Measurements from ENCODE around the gene RAET1L.

RAET1L gene, protein sequence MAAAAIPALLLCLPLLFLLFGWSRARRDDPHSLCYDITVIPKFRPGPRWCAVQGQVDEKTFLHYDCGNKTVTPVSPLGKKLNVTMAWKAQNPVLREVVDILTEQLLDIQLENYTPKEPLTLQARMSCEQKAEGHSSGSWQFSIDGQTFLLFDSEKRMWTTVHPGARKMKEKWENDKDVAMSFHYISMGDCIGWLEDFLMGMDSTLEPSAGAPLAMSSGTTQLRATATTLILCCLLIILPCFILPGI

DNA sequence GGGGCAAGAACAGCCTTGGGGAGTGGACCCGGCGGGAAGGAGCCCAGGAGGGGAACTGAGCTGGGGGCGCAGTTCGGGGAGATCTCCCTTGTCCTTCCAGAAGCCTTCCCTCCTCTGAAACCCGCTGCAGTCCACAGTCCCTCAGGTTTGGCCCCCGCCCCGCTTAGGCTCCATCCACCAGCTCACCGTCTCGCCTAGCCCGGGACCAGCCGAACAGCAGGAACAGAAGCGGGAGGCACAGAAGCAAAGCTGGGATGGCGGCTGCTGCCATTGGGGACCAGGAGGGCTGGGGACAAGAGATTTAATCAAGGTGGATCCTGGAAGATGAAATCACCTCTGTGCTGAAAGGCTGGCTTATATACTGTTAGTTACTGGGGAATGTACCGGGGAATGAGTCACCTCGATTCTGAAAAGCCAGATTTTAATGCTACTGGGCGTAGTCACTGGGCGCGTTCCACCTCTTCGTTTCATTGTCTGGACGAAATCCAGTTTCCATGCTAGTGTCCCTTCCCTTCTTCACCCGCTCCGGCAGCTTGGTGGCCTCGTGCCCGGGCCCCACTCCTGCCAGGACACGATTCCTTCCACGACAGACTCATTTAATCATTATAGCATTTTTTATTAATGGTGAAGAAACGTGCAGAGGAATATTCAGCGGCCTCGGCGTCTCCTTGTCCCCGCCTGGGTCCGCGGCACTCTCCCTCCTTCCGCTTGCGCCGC lies at the start of gene RAET1L:
Gene RAET1L, minus strand, starts transcription at position 332 of the 717 bp plus-strand sequence. Its CDS starts 61 bp downstream, at position 271.
- in situ Hi-C loops (cut with MboI; ENCODE audit: low sequenced_read_pairs) = no loop called here

DNA sequence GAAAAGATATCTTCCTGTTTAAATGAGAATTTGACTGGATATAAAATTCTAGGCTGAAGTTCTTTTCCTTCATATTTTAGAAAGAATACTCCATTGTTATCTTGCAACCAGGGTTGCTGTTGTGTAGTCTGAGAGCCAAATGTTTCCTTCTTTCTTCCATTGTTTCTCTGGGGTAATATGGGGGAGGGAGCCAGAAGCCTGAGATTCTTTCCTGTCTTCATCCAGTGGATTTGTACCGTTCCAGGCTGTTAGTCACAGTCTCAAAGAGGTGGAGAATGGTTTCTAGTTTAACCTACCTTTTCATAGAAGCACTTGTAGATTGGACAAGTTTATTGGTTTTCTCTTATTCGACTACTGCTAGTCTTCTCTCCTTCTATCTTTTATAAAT lies 49.7 kb upstream of the RAET1L start:
- in situ Hi-C loops (cut with MboI; ENCODE audit: low sequenced_read_pairs) = loop anchor here (5.0 kb wide), 1 partner anchor 262 kb away; no protein-coding TSS in a partner anchor

DNA sequence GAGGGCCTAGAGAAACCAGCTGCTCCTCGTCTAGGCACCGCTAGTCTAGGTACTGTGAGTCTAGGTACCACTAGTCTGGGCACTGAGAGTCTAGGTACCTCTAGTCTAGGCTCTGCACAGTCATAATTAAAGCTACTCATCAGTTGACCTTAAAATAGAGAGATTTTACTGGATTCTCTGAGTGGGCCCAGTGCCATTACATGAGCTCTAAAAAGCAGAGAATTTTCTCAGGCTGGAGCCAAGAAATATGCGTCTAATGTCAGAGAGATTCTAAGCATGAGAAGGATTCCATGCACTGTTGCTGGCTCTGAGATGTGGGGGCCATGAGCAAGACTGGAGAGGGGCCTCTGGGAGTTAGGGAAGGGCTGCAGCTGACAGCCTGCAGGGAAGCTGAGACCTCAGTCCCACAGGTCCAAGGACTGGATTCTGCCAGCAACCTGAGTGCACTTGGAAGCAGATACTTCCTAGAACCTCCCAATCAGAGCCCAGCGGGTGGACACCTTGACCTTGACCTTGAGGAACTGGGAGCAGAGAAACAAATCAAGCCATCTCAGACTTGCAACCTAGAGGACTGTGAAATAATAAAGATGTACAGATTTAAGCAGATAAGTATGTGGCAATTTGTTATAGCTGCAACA lies 49.2 kb upstream of the RAET1L start:
- in situ Hi-C loops (cut with MboI; ENCODE audit: low sequenced_read_pairs) = loop anchor here (5.0 to 25.0 kb wide), 2 partner anchors 263 to 738 kb away; no protein-coding TSS in a partner anchor

DNA sequence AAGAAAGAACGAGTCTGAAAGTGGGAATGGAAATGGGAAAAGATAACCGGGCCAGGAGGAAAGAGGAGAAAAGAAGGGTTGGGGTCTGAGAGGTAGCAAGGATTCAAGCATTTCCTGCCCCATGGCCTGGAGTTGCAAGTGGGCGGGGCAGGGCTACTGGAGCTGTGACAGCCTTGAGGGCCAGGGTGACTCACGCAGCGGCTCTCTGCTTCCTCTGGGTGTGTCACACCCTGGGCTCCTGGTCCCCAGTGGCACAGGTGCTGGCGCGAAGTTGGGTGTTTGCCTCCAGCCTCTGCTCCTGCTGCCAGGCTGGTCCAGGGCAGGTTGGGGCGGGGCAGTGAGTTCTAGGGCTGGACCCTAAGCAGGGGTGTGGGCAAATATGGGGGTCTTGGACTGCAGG lies 46.9 kb upstream of the RAET1L start:
- in situ Hi-C loops (cut with MboI; ENCODE audit: low sequenced_read_pairs) = loop anchor here (25.0 kb wide), 1 partner anchor 740 kb away; no protein-coding TSS in a partner anchor

DNA sequence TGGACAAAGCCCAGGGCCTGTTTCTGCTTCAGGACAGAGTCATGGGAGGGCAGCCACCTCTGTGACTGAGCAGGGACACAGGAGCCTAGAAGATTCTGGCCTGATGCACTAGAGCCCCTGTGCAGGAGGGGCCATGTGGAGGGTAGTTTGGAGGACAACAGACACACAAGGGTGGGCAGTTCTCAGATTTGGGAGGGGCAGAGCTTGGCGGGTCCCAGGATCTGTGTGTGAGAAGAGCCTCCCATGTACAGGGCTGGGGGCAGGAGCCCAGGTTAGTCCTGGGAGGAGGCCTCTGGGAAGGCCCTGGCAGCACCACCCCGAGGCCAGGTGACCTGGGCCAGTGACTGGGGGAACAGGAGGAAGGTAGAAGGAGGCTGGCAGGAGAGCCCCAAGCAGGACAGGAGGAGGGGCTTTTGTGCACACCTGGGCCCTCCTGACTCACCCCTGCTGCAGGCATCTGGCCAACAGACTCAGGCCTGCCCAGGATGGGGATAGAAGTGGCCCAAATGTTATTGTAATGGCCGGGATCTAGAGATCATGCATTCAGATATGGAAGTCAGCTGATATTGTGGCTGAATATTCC lies 45.0 kb upstream of the RAET1L start:
- in situ Hi-C loops (cut with MboI; ENCODE audit: low sequenced_read_pairs) = loop anchor here (25.0 kb wide), 1 partner anchor 742 kb away; no protein-coding TSS in a partner anchor

DNA sequence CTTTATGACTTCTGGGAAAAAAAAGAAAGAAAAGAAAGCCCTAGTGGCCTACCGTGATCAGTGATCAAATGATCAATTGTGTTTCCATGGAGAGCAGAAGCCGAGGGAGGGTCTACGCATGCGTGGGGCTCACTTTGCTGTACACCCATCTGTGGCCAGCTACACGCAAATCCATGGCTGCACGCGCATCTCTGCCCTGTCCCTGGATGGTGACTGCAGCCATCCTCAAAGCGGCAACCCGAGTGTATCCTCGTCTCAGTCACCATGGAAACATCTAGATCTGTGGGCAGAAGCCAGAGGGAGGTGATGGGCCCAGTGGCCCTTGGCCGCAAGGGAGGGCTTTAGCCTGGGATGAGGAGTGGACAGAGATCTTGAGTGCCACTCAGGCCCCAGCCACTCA lies 44.4 kb upstream of the RAET1L start:
- in situ Hi-C loops (cut with MboI; ENCODE audit: low sequenced_read_pairs) = loop anchor here (25.0 kb wide), 1 partner anchor 743 kb away; no protein-coding TSS in a partner anchor

DNA sequence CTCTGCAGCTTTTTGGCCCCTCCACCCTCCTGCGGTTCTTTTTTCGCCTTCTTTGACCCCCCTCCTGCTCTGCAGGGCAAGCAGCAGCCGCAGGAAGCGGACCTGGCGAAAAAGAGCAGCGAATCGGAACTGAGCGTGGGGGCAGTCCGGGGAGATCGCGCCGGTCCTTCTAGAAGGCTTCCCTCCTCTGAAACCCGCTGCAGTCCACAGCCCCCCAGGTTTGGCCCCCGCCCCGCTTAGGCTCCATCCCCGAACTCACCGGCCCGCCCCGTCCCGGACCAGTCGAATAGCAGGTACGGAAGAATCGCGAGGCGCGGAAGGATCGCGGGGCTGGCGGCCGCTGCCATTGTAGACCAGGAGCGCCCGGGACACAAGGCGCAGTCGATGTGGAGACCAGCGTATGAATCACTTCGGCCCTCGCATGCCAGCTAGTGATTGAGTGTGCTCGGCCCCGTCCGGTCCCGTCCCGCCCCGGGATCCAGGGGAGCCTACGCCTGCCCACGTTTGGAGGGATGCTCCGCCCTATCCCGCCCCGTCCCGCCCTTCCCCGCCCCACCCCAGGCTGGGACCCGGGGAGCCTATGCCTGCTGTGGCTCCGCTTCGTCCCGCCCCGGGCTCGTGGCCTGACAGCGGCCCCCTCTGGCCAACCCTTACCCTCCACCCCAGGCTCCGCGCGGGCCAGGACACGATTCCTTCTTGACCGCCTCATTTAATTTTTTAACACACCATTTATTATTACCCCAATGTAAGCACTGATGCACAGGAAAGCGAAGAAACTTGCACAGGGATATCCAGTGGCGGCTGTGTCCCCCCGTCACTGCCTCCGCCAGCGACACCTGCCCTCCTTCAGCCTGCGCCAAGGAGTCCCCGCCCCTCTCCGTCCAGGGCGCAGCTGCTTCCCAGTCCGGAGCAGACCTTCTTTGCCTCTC lies 43.7 kb upstream of the RAET1L start, which contains the start of gene ULBP3:
Gene ULBP3, minus strand, starts transcription at position 402 of the 929 bp plus-strand sequence. Its CDS starts 55 bp downstream, at position 347.
- in situ Hi-C loops (cut with MboI; ENCODE audit: low sequenced_read_pairs) = loop anchor here (25.0 kb wide), 1 partner anchor 743 kb away; no protein-coding TSS in a partner anchor

DNA sequence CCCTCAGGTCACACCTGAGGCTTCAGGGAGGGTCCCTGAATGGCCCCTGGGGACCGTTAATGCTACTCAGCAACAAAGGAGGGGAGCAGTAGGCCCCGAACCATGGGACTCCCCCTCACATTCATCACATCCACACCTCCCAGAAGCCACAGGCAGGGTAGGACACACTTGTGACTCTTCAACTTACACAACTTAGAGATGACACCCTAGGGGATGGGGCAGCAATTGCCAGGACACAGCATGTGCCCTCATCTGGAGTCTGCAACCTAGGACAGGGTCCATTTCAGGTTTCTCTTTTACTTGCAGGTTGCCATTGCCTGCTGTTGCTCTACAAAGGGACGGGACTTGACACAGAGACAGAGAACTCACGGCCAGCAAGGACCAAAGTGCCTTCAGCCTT lies 42.8 kb upstream of the RAET1L start:
- in situ Hi-C loops (cut with MboI; ENCODE audit: low sequenced_read_pairs) = loop anchor here (25.0 kb wide), 1 partner anchor 744 kb away; no protein-coding TSS in a partner anchor

DNA sequence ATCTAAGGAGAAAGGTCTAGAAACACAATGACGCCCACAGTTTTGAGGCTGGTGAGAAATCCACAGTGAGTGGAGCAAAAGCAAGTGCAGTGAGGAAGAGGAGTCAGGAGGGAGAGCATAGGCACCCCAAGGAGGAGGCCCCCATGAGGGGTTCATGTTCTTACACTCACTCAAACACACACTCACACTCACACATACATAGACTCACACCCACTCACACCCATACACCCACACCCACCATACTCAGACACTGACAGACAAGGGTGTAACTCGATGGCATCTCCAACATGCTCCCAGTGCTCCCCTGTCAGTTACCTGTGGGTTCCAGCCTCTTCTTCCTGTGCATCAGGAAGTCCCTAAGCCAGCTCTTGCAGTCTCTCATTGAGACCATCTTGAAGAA lies 39.8 kb upstream of the RAET1L start:
- in situ Hi-C loops (cut with MboI; ENCODE audit: low sequenced_read_pairs) = loop anchor here (25.0 kb wide), 1 partner anchor 747 kb away; no protein-coding TSS in a partner anchor

DNA sequence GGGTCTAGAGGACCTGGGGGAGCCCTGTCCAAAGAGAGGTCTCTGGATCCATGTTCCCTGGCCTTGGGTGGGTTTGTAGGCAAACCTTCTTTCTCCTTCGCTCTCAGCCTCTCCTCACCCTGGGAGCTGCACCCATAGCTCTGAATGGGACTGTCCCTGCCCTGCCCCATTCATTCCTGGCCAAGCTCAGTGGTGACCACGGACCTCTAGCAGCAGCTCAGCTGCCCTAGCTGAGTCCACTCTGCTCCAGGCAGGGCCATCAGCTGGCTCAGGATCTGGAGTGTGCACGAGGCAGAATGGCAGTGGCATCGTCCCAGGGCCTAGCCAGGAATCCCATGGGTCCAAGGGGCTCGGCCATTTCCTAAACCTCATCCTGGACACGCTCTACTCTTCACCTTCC lies 38.3 kb upstream of the RAET1L start:
- in situ Hi-C loops (cut with MboI; ENCODE audit: low sequenced_read_pairs) = loop anchor here (25.0 kb wide), 1 partner anchor 749 kb away; no protein-coding TSS in a partner anchor

DNA sequence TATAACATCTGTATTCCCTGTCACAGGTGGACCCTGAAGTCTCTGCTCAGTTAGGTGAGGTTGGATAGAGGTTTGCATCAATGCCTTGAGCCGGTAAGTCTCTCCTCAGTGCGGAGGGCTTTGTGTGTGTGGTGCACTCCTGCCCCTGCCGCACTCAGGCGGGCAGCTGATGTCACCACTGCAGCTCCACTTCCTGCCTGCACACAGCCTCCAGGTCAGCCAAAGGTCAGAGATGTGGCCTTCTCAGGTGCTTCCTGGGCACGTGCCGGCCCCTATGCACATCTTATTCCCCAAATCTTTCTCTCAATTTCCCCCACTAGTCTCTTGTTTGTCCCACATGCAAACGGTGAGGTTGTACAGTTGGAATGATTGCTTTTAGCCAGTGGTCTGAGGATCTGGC lies 34.6 kb upstream of the RAET1L start:
- in situ Hi-C loops (cut with MboI; ENCODE audit: low sequenced_read_pairs) = loop anchor here (25.0 kb wide), 1 partner anchor 752 kb away; no protein-coding TSS in a partner anchor

DNA sequence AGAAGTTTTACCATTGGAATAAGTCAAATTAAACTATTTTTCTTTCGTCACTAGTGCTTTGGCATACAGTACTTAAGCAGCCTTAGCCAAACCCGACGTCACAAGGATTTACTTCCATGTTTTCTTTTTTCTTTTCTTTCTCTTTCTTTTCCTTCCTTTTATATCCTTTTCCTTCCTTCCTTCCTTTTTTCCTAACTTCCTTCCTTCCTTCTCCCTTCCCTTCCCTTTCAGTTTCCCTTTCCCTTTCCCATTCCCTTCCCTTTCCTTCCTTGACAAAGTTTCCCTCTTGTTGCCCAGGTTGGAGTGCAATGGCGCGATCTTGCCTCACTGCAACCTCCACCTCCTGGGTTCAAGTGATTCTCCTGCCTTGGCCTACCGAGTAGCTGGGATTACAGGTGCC lies 33.7 kb upstream of the RAET1L start:
- in situ Hi-C loops (cut with MboI; ENCODE audit: low sequenced_read_pairs) = loop anchor here (25.0 kb wide), 1 partner anchor 753 kb away; no protein-coding TSS in a partner anchor

DNA sequence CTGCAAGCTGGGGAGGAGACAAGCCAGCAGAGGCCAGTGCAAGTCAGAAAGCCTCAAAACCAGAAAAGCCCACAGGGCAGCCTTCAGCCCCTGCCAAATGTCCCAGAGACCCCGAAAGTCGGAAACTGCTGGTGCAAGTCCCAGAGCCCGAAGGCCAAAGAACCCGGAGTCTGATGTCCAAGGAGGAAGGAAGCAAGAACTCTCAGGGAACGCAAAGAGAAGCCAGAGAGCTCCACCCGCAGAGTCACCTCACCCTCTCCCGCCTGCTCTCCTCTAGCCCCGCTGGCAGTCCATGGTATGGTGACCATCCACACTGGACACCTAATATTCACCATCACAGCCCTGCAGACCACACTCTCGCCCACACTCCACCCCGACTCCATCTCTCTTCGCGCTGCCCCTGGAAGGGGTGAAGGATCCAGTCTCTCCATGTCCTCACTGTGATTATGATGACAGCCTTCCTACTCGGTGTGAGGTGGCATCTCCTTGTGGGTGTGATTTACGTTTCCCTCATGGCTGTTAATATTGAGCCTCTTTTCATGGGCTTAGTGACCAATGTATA lies 33.0 kb upstream of the RAET1L start:
- in situ Hi-C loops (cut with MboI; ENCODE audit: low sequenced_read_pairs) = loop anchor here (25.0 kb wide), 1 partner anchor 754 kb away; no protein-coding TSS in a partner anchor

DNA sequence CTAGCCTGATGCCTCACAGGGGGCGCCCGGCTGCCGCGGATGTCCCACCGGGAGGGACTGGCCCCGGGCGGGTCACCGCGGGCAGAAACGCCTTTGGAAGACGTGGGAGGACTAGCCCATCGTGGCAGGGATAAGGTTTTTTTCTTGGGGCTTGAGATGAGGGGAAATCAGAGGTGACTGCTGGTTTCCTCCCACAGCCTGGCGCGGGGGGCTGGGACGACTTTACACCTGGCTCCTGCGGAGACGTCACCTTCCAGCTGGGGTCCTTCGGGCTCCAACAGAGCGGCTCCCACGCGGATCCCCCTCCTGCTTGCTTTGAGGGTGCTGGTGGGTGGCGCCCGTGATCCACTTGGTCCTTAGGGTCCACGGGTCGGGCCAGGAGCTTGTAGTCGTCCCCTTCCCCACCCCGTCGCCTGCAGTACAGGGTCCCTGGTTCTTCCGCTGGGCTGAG lies 32.2 kb upstream of the RAET1L start:
- in situ Hi-C loops (cut with MboI; ENCODE audit: low sequenced_read_pairs) = loop anchor here (25.0 kb wide), 1 partner anchor 755 kb away; no protein-coding TSS in a partner anchor

DNA sequence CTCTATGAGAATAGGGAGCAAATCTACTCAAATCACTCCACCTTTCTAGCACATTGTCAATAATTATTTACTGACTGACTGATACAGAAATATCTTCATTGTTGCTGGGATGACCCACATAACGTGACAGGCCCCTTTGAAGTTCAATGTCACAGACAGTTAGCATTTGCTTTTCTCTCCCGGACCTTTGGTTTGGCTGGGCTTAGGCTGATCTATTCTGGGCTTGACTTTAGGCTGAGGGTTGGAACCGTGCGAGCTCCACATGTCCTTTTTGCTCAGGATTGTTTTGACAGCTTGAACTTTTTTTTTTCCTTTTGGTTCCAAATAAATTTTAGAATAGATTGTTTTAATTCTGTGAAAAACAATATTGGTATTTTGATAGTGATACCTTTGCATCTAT lies 31.6 kb upstream of the RAET1L start:
- in situ Hi-C loops (cut with MboI; ENCODE audit: low sequenced_read_pairs) = loop anchor here (25.0 kb wide), 1 partner anchor 755 kb away; no protein-coding TSS in a partner anchor

DNA sequence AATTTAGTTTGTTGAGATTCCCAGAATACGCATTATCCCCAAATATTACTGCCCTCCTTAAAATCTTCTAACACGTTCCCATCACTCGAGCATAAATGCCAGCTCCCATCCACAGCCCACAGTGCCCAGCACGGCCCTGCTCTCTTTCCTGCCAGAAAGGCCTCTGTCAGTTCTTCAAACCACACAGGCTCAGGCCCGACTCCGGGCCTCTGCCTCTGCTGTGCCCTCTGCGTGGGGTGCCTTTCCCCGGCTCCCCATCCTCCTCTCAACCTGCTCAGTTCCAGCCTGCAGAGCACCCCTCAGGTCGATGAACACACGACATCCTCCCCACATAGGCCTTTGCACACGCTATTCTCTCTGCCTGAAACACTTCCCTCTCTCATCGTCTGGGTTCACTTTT lies 30.8 kb upstream of the RAET1L start:
- in situ Hi-C loops (cut with MboI; ENCODE audit: low sequenced_read_pairs) = loop anchor here (25.0 kb wide), 1 partner anchor 756 kb away; no protein-coding TSS in a partner anchor

DNA sequence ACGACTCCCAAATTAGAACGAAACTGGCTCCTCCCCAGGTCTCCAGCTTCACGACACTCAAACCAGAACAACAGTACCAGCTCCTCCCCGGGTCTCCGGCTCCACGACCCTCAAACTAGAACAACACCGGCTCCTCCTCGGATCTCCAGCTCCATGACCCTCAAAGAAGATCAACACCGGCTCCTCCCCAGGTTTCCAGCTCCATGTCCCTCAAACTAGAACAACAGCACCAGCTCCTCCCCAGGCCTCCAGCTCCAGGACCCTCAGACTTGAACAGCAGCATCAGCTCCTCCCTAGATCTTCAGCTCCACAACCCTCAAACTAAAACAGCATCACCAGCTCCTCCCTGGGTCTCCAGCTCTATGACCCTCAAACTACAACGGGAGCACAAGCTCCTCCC lies 29.8 kb upstream of the RAET1L start:
- in situ Hi-C loops (cut with MboI; ENCODE audit: low sequenced_read_pairs) = loop anchor here (25.0 kb wide), 1 partner anchor 757 kb away; no protein-coding TSS in a partner anchor

DNA sequence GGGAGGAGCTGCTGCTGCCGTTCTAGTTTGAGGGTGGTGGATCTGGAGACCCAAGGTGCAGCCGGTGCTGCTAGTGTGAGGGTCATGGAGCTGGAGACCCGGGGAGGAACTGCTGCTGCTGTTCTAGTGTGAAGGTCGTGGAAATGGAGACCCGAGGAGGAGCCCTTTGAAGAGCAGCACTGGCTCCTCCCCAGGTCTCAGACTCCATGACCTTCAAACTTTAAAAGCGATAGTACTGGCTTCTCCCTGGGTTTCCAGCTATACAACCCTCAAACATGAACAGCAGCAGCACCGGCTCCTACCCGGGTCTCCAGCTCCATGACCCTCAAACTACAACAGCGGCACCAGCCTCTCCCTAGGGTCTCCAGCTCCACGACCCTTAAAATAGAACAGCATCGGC lies 28.1 kb upstream of the RAET1L start:
- in situ Hi-C loops (cut with MboI; ENCODE audit: low sequenced_read_pairs) = loop anchor here (25.0 kb wide), 1 partner anchor 759 kb away; no protein-coding TSS in a partner anchor

DNA sequence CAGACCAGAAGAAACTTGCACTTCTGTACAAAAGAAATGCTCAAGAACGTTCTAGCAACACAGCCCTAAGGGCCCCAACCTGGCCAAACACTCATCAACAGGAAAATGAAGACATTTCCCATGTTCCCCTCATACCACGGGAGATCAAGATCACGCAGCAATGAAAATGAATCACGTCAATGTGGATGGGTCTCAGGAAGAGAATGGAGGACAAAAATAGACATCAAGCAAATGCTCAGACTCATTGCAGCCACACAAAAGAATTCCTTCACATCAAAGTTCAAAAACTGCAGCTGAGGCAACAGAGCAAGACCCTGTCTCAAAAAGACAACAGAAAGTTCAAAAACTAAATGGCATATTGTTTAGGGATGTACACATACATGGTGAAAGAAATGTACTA lies 25.5 kb upstream of the RAET1L start:
- in situ Hi-C loops (cut with MboI; ENCODE audit: low sequenced_read_pairs) = loop anchor here (25.0 kb wide), 1 partner anchor 761 kb away; no protein-coding TSS in a partner anchor

All from HL-60/S4 treated with retinoic acid at 250 ng/mL for 4 days and 3 days (cell line).